ENCODE data around the gene GP9. TPM values are rescaled to one million over a fixed set of nuclear protein-coding genes. Genes with fewer than 3 reads are reported as not detected.

GP9 gene
- total RNA-seq, 1 experiment from 2014 or later: not detected

- no peak overlapping the region for H3K27ac Mint-ChIP-seq
- Histone ChIP-seq H2AK5ac (ENCODE audit: insufficient read length, low read length) (no peak overlapping the region), H2BK5ac (ENCODE audit: insufficient read length, low read length) (no peak overlapping the region), H3K14ac (ENCODE audit: insufficient read depth, low read length) (no peak overlapping the region), H3T11ph (ENCODE audit: low read length) (no peak overlapping the region), H2BK15ac (ENCODE audit: low read depth, low read length) (no peak overlapping the region), H2BK20ac (ENCODE audit: low read depth, low read length, poor library complexity, severe bottlenecking) (no peak overlapping the region), H3K4me2 (ENCODE audit: insufficient read depth, insufficient read length, low read length) (no peak overlapping the region), H4K20me1 (ENCODE audit: control insufficient read depth, insufficient read depth, insufficient read length) (no peaks in the 10 kb centered on the region), H3K27me3 (ENCODE audit: insufficient read depth, low read length) (no peaks in the 10 kb centered on the region), H4K91ac (ENCODE audit: insufficient read length, low read depth, low read length) (no peak overlapping the region), H3K23me2 (ENCODE audit: insufficient read length, low read depth, low read length, poor library complexity, severe bottlenecking) (no peaks in the 10 kb centered on the region), H2BK12ac (ENCODE audit: insufficient read length, low read depth, low read length) (no peak overlapping the region), H3K18ac (ENCODE audit: insufficient read length, low read depth, low read length) (no peak overlapping the region), H4K8ac (replicated peaks; ENCODE audit: insufficient read length, low read depth, low read length) (no peak overlapping the region), H3K23ac (ENCODE audit: insufficient read length, low read depth, low read length) (no peak overlapping the region), H3K4ac (ENCODE audit: low read depth, low read length) (no peak overlapping the region), H4K5ac (ENCODE audit: insufficient read length, low read depth, low read length) (no peak overlapping the region), H2AFZ (ENCODE audit: low read length) (no peak overlapping the region), H3K4me1 (ENCODE audit: insufficient read depth, low read length) (no peaks in the 10 kb centered on the region; the same call in 1 of the 2 replicates), H3K9ac (ENCODE audit: extremely low read depth, insufficient read length, low read length) (no peak overlapping the region), H3K79me1 (ENCODE audit: insufficient read depth, low read depth, low read length, poor library complexity, severe bottlenecking) (no peaks in the 10 kb centered on the region), H2BK120ac (ENCODE audit: low read depth, low read length, poor library complexity, severe bottlenecking) (no peak overlapping the region), H3K9me3 (ENCODE audit: control insufficient read depth, low read depth, low read length) (no peaks in the 10 kb centered on the region), H3K79me2 (ENCODE audit: insufficient read depth, low read length) (no peaks in the 10 kb centered on the region), H3K56ac (ENCODE audit: insufficient read length, low read depth, low read length) (no peak overlapping the region), H3K27ac (ENCODE audit: insufficient read length, low read depth, low read length) (no peak overlapping the region)
- TF ChIP-seq CTCF (conservative IDR thresholded peaks at IDR 0.05): no peak
- H3K4me1 Mint-ChIP-seq: peaks cover 15 to 33% of the 10 kb centered on the region in 2 experiments
- peaks cover 4% of the 10 kb centered on the region for H3K27me3 Mint-ChIP-seq (ENCODE audit: low read depth)
- no peak overlapping the region for H3K4me3 Mint-ChIP-seq
- no peak for DNase-seq
- no CpG with 5 or more reads among the region's 2 CpGs for WGBS (ENCODE audit: extremely low coverage, insufficient read length, low lambda C conversion rate)
- H3K9me3 Mint-ChIP-seq: no peaks in the 10 kb centered on the region
- no peaks in the 10 kb centered on the region for H3K36me3 Mint-ChIP-seq (ENCODE audit: insufficient read depth in 1 of 3, low read depth in 3 of 3)
These were observed 23.5 kb upstream of the GP9 start for GRCh38 chr3:129037093-129037419.

Measured in H9 (cell line).